B cell (primary cell): ENCODE results near the gene SORL1. TPM values are rescaled to one million over a fixed set of nuclear protein-coding genes. Genes with fewer than 3 reads are reported as not detected.
A peak's percentile ranks its signal among the peaks of the same experiment; 100 is the strongest.

Experiments
- ATAC-seq: fragments of 200-7000 bp; cut with Tn5 transposase; one replicate; pipeline ENCODE4 v1.10.0; 2021; ENCODE audit warnings: low read depth, mild to moderate bottlenecking, moderate number of reproducible peaks, moderate library complexity
- CTCF ChIA-PET: fragments of 350-600 bp; sonication (Branson Sonifier 250); formaldehyde crosslinking; loops from one replicate; lab custom pipeline; 2021; ENCODE audit warnings: antibody characterized with exemption, inconsistent platforms; lab: Charles Lee
- POLR2A ChIA-PET: fragments of 350-600 bp; sonication (Branson Sonifier 250); formaldehyde crosslinking; loops from one replicate; lab custom pipeline; 2021; ENCODE audit warnings: antibody characterized with exemption; lab: Charles Lee
- DNase-seq: peaks from one replicate; pipeline ENCODE4 v3.0.0; 2013
- H2AFZ ChIP-seq: 2 replicates; pipeline ENCODE4 v1.6.1; 2012; ENCODE audit warnings: mild to moderate bottlenecking, low read depth, low read length; ENCODE audit not compliant: insufficient read depth, poor library complexity, severe bottlenecking
- H3K27ac ChIP-seq, 2 donors: 1 replicate in 1 of 2; 2 replicates in 1 of 2; pipeline ENCODE4 v1.5.1; 2012 to 2013; ENCODE audit warnings: low read length in 2 of 2, mild to moderate bottlenecking in 2 of 2, moderate library complexity in 1 of 2
- H3K27me3 ChIP-seq, 4 experiments: fragments of 200-600 bp in 1 of 4; sonication (generic) in 1 of 4; replicated peaks in 1 of 4; 1 replicate in 2 of 4; 2 replicates in 2 of 4; pipeline versions ENCODE4 v1.6.1 to v1.7.0; 2013 to 2016; ENCODE audit warnings: low read length in 3 of 4, mild to moderate bottlenecking in 2 of 4, mixed read lengths in 1 of 4, moderate library complexity in 1 of 4; ENCODE audit not compliant: insufficient read depth in 4 of 4, control insufficient read depth in 3 of 4; ENCODE audit errors: control extremely low read depth in 1 of 4
- H3K36me3 ChIP-seq, 2 experiments: replicated peaks in 1 of 2; 1 replicate in 1 of 2; 2 replicates in 1 of 2; pipeline versions ENCODE4 v1.6.1 to v1.7.1; 2013; ENCODE audit warnings: low read length in 1 of 2; ENCODE audit not compliant: insufficient read depth in 2 of 2, control insufficient read depth in 1 of 2; ENCODE audit errors: control extremely low read depth in 1 of 2, extremely low read depth in 1 of 2
- H3K4me1 ChIP-seq, 2 donors: fragments of 200-600 bp in 1 of 2; sonication (generic) in 1 of 2; 1 replicate in 1 of 2; 2 replicates in 1 of 2; pipeline versions ENCODE4 v1.5.1 to v1.6.1; 2013 to 2017; ENCODE audit warnings: low read length in 2 of 2; ENCODE audit not compliant: control insufficient read depth in 2 of 2, insufficient read depth in 2 of 2
- H3K4me2 ChIP-seq: replicated peaks from 2 replicates; pipeline ENCODE3; 2012; ENCODE audit warnings: mild to moderate bottlenecking, low read depth, low read length; ENCODE audit not compliant: poor library complexity, severe bottlenecking
- H3K4me3 ChIP-seq, 5 experiments: fragments of 200-600 bp in 1 of 5; sonication (generic) in 1 of 5; 1 replicate in 3 of 5; 2 replicates in 2 of 5; pipeline versions ENCODE4 v1.5.1 to v1.7.0; 2011 to 2016; ENCODE audit warnings: low read length in 4 of 5, mild to moderate bottlenecking in 4 of 5, low read depth in 2 of 5, control low read depth in 1 of 5, moderate library complexity in 1 of 5; ENCODE audit not compliant: insufficient read depth in 1 of 5; ENCODE audit errors: control extremely low read depth in 1 of 5, extremely low read depth in 1 of 5
- H3K79me2 ChIP-seq: fragments of 200-600 bp; sonication (generic); one replicate; pipeline ENCODE4 v1.6.0; 2016; ENCODE audit warnings: low read length; ENCODE audit not compliant: control insufficient read depth, insufficient read depth
- H3K9ac ChIP-seq: fragments of 200-600 bp; sonication (generic); 2 replicates; pipeline ENCODE4 v1.6.1; 2017; ENCODE audit warnings: mild to moderate bottlenecking, low read length, moderate library complexity
- H3K9me3 ChIP-seq, 3 donors: one replicate each; pipeline versions ENCODE4 v1.6.1 to v1.7.1; 2013; ENCODE audit warnings: low read length in 2 of 3; ENCODE audit not compliant: control insufficient read depth in 2 of 3, insufficient read depth in 1 of 3; ENCODE audit errors: control extremely low read depth in 1 of 3
- H4K20me1 ChIP-seq: 2 replicates; pipeline ENCODE4 v1.6.0; 2012; ENCODE audit warnings: mild to moderate bottlenecking, low read length; ENCODE audit not compliant: insufficient read depth, control insufficient read depth, poor library complexity, severe bottlenecking
- H3K27ac Mint-ChIP-seq: one replicate; pipeline ENCODE4 v1.8.0; 2021; ENCODE audit warnings: mixed read lengths
- H3K27me3 Mint-ChIP-seq: one replicate; pipeline ENCODE4 v1.8.0; 2021; ENCODE audit warnings: mixed read lengths
- H3K4me1 Mint-ChIP-seq: one replicate; pipeline ENCODE4 v1.8.0; 2021; ENCODE audit warnings: mixed read lengths
- H3K4me3 Mint-ChIP-seq: one replicate; pipeline ENCODE4 v1.8.0; 2021; ENCODE audit warnings: mixed read lengths
- H3K9me3 Mint-ChIP-seq: one replicate; pipeline ENCODE4 v1.8.0; 2022; ENCODE audit warnings: mixed read lengths; ENCODE audit not compliant: insufficient read depth
- EZH2 ChIP-seq: IDR thresholded peaks from 2 replicates; pipeline ENCODE4 v1.6.1; 2012; ENCODE audit warnings: borderline replicate concordance, low read depth, mild to moderate bottlenecking, moderate library complexity, low read length; ENCODE audit not compliant: insufficient read depth, poor library complexity, severe bottlenecking
- WGBS: methylation state at CpG from one replicate; pipeline ENCODE4 v1.1.5; 2013; ENCODE audit warnings: missing lambda C conversion rate; ENCODE audit not compliant: insufficient coverage; 5-methylcytosine and 5-hydroxymethylcytosine counted together
- intact Hi-C: fragments of 100-400 bp; cut with micrococcal nuclease; formaldehyde crosslinking; loops from one replicate; pipeline ENCODE4 v1.10.0; 2022
- polyA plus RNA-seq: library from polyadenylated mRNA; depleted of rRNA; stranded (reverse); fragments of >200 nt; gene quantifications from 2 replicates; pipeline ENCODE4 v1.2.3, GENCODE V29; 2012
- total RNA-seq, 2 donors: library from RNA; stranded (reverse); fragments of 120-200 nt in 1 of 2; gene quantifications; 1 replicate in 1 of 2; 2 replicates in 1 of 2; pipeline versions ENCODE4 v1.2.3 to v1.2.4, GENCODE V29; 2013 to 2022
- TF ChIP-seq, protein P1 (sequence below): fragments of 200-600 bp; IDR thresholded peaks from one replicate; pipeline ENCODE4 v1.8.0; 2022; ENCODE audit warnings: antibody characterized with exemption, mild to moderate bottlenecking

SORL1 gene
- total and polyA plus RNA-seq, 2 donors (not counting 1 experiment from before 2014, with no cell fraction given), result 13.0 to 396 TPM

DNA sequence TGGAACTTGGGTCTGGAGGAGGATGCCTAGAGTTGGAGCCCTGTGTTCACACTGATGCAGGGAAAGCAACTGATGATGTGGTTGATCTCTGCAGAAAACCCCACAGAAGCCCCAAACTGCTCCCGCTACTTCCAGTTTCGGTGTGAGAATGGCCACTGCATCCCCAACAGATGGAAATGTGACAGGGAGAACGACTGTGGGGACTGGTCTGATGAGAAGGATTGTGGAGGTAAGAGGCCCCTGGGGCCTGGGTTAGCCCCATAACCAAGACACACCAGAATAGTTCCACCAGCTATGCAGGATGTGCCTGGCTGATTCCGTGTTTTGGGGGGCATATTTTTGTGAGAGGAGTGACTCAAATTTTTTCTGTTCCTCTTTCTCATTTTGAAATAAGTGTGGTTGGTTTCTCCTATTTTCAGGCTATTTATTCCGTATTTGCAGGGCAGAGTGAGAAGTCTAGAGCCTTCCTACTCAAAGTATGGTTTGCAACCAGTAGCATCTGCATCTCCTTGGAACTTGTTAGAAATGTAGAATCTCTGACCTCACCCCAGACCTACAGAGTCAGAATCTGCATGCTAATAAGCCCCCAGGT lies 137.9 kb downstream of the SORL1 start:
- Mint-ChIP-seq H3K4me3 (peak overlapping the region; percentile 67), H3K27ac (peak overlapping the region; percentile 76), H3K4me1 (peaks cover 35% of the 10 kb centered on the region), H3K27me3 (no peaks in the 10 kb centered on the region), H3K9me3 (no peaks in the 10 kb centered on the region)
- ATAC-seq, result peak; percentile 92
- no peaks in the 10 kb centered on the region for H3K9me3 ChIP-seq
- H3K4me2 ChIP-seq, result peak overlapping the region; percentile 50
- intact Hi-C loops, result loop anchor here (1.0 to 5.0 kb wide), 7 partner anchors 20 to 1079 kb away; partner anchors contain the start of genes GRIK4, SC5D, SORL1 and SORL1-AS1
- ChIA-PET CTCF (interaction anchor here (0.6 to 3.6 kb wide), 20 partner anchors 8 to 905 kb away, joined by 3 to 28 read pairs (median 8); partner anchors contain the start of genes SC5D and SORL1), POLR2A (interaction anchor here (0.5 to 1.2 kb wide), 2 partner anchors 140 to 202 kb away, joined by 4 to 6 read pairs; no protein-coding TSS in a partner anchor)
- no peaks in the 10 kb centered on the region for H3K79me2 ChIP-seq
- peak; percentile 78 for DNase-seq
- no CpG with 5 or more reads among the region's 5 CpGs for WGBS
- H3K36me3 ChIP-seq, result peaks cover 0 to 35% of the 10 kb centered on the region in 2 experiments
- peak overlapping the region; percentile 0 to 31 for H3K27ac ChIP-seq
- peak overlapping the region in 2 of 5 experiments; percentile 3 to 18 for H3K4me3 ChIP-seq
- H4K20me1 ChIP-seq, result peaks cover 5% of the 10 kb centered on the region
- TF ChIP-seq, protein P1, sequence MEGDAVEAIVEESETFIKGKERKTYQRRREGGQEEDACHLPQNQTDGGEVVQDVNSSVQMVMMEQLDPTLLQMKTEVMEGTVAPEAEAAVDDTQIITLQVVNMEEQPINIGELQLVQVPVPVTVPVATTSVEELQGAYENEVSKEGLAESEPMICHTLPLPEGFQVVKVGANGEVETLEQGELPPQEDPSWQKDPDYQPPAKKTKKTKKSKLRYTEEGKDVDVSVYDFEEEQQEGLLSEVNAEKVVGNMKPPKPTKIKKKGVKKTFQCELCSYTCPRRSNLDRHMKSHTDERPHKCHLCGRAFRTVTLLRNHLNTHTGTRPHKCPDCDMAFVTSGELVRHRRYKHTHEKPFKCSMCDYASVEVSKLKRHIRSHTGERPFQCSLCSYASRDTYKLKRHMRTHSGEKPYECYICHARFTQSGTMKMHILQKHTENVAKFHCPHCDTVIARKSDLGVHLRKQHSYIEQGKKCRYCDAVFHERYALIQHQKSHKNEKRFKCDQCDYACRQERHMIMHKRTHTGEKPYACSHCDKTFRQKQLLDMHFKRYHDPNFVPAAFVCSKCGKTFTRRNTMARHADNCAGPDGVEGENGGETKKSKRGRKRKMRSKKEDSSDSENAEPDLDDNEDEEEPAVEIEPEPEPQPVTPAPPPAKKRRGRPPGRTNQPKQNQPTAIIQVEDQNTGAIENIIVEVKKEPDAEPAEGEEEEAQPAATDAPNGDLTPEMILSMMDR, result no peak
- TF ChIP-seq EZH2, result no peak
- no peak overlapping the region for H2AFZ ChIP-seq
- peaks cover 31 to 32% of the 10 kb centered on the region in 2 donors for H3K4me1 ChIP-seq
- no peak overlapping the region for H3K9ac ChIP-seq
- no peaks in the 10 kb centered on the region for H3K27me3 ChIP-seq
